Activated CD4-positive, alpha-beta T cell treated with anti-CD3 and anti-CD28 coated beads, Interleukin-2, amount 50 U/mL, for 4 hours (primary cell): ENCODE measurements around the gene ASTN2.
"Not testable (repeated sequence)": the region's sequence is repeated elsewhere in the genome, so short reads cannot be mapped to it uniquely, and the experiment has no call there.

ENCODE experiments used
- DNase-seq, 2 experiments: peaks; one replicate each; pipeline ENCODE4 v3.0.0-alpha.2; 2020

The ASTN2 gene

DNA sequence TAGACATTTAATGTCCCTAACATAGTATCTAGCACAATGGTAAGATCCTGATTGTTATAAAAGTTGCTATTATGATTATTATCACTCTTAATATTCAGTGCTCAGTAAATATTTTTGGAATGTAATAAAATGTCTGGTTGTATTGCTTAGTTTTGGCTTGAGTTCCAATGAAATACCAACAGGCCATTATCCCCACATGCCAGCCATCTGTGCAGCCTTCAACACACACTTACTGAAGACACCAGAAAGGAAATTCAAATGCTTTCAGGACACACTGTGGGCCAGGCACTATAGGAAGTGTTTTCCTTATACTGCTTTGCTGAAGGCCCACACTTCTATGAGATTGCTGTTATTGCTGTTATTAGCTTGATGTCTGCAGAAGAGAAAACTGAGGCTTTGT is 570.2 kb downstream of the ASTN2 start:
- DNase-seq = no peak

DNA sequence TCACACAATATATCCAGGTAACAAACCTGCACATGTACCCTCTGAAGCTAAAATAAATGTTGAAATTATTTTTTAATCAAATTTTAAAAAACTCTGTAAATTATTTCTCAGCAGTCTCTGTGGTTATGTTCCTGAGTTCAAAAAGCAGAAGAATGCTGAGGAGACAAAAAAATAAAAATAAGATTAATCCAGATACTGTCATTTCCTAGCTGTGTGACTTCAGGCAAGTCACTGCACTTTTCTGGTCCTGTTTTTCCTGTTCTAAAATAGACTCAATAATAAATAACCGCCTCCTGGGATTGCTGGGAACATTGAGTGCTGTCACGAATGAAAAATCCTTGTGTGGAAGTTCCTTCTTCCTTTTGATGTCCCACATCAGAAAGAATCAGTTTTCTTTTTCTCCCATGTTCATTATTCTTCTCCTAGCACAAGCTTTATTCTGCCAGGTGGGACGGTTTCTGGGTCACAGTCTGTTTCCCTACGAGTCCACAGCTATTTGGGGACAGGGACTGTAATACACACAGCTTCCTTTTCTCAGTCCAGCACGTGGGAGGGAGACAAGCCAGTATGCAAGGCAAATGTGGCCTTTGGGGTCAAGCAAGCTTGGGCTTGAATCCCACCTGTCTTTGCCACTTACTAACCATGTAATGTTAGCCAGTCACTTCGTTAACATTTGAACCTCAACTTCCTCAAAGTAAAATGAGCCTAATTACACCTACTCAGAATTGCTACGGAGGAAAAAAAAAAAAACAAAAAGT is 570.8 kb downstream of the ASTN2 start:
- DNase-seq = no peak

DNA sequence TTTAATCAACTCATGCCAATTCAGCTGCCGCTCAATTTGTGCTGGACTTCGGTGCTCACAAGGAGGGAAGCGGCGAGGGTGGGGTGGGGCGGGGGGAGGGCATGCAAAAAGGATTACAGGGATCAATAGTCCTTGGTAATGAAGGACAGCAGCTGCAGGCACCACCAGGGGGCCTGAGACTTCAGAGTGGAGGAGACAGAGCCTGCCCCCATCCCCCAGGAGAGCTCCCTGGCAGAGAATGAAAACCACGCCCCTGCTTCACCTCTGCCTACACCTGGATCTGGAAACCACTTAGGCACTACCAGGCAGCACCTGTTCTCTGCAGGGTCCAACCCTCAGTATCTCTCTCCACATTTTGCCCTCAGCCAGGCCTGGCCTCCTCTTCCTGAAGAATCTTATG is 572.2 kb downstream of the ASTN2 start:
- no peak for DNase-seq

DNA sequence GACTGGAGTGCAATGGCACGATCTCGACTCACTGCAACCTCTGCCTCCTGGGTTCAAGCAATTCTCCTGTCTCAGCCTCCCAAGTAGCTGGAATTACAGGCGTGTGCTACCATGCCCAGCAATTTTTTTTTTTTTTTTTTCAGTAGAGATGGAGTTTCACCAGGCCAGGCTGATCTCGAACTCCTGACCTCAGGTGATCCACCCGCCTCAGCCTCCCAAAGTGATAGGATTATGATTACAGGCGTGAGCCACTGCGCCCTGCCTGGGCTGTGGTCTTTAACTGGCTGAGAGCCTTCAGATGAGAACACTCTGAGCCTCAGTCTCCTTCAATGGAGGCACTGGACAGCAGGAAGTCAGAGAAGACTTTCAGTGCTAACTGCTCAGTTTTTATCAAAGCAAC is 576.4 kb downstream of the ASTN2 start:
- DNase-seq = not testable (repeated sequence)

DNA sequence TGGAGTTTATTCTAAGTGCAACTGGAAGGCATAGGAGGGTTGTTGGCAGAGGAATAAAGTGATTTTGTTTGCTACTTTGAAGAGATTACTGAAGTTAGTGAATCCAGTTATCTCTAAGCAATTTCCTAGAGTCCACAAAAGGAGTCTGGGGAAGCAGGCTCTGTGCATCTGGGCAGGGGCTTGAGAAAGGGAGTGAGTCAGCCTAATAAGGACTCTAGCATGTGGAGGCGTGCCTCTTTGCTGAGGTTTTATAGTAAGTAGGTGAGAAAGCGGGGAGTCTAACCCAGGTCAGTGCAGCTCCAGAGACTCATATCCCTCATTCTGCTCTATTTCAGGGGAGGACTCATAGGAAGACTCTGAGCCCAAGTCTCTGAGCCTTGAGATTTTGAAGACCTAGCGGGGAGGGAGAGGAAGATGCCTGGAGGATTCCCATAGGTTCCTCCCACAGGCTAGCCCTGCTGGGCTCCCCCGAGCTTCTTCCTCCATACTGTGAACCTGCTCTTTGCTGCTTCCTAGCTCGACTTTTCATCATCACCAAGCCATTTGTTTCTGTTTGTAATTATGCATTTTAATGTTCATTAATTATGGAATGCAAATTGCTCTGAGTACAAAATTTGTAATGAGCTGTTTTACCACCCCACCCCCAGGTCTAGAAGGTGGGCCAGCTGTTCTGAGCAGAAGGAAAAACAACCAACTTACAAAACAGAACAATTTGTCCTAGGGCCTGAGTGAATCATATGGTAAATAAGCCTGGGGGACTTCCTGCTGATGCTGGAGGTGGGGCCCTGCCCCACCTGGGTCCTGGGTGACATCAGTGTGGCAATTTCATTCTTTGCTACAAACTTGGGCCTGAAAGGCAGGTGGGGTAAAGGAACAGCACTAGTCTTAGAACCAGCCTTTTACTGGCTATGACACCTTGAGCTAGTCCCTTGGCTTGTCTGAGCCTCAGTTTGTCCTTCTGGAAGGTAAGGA is 577.6 kb downstream of the ASTN2 start:
- no peak for DNase-seq

DNA sequence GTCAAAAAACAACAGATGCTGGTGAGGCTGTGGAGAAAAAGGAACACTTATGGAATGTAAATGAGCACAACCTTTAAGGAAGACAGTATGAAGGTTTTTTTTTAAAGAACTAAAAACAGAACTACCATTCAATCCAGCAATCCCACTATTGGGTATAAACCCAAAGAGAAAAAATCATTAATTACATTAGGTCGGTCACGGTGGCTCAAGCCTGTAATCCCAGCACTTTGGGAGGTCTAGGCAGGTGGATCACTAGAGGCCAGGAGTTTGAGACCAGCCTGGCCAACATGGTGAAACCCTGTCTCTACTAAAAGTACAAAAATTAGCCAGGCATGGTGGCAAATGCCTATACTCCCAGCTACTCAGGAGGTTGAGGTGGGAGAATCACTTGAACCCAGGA is 584.5 kb downstream of the ASTN2 start:
- DNase-seq = not testable (repeated sequence)

DNA sequence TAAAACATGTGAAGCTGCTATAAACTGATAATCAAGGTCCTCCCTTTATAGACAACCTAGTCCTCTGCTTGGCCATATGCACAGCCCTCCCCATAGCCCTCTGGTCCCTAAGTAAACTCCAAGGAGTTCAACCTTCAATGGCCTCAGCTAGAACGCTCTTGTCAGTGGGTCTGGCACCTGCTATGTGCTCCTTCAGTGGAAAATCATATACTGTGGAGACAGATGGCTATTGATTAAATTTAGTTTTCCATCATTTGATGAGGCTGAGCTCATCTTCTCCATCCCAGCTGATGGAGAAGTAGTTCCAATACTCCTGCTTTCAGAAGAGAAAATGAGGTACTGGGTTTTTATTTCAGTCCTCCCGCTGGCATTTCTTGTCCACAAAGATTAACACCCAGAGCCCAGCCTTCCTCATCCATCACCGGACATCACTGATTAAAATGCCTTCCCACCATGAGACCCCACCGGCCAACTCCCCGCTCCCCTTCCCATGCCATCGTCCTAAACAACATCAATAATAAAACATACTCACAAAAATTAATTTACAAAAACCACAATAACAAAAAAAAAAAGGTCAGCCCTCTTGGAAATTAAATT is 593.1 kb downstream of the ASTN2 start:
- DNase-seq = no peak

DNA sequence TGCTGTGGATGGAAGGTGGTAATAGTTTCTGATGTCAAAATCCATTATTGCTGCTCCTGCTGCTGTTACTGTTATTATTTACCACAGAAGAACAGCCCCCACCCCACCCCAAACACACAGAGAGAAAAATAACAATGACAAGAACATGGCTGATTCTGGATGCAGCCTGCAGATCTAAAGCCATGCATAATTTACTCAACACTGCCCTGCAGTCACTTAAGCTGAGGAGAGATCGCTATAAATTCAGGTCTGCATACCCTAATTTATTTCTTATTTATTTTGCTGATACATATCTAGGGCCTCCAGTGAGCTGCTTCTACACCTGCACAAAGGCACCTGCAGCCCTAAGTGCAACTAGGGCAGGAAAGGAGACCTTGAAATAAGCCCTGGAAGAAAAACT is 595.7 kb downstream of the ASTN2 start:
- DNase-seq = no peak

DNA sequence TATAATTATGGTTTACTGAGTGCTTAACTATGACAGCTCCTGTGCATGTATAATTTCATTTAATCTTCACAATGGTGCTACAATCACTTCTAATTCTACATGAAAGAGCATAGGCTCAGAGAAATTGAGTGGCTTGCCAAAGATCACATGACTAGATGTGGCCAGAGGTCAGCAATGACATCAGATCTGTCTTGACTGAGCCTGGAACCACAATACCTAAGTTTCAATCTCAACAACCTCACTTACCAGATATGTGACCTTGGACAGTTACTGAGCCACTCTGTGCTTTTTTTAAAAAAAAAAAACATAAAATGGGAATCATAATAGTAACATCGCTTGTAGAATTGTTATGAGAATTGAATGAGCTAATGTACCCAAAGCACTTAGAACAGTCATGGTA is 597.1 kb downstream of the ASTN2 start:
- no peak for DNase-seq

DNA sequence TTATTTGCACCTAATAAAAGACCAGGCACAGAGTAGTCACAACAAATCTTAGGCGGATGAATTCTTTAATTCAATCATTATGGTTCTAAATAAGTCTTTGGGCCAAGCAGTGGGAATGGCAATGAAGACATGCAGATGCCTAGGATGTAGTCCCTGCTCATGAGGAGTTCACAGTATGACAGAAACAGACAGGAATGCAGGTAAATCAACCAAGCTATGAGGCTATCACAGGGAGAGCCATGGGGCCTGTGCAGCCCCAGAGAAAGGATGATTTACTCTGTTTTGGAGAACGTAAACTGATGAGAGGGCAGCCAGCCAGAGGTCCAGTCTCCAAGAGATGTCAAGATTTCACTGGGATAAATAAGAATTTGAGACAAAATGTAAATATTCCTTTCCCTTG is 598.4 kb downstream of the ASTN2 start:
- no peak for DNase-seq

DNA sequence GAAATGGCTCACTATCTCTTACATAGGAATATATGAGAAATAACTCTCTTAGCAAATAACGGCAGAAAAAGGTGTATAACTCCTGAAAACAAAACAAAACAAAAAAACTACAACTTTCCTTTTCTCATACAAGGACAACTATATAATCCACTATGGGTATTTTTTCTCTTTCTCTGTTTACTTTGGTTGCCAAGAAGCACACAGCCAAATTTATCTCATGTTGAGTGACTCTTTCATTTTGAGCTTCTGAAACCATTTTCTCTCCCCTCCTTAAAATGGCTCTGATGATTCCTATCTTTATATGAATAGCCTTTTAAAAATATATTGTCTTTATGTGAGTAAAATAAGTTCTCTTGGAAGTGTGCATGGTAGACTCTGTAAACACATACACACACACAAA is 599.0 kb downstream of the ASTN2 start:
- DNase-seq = no peak

DNA sequence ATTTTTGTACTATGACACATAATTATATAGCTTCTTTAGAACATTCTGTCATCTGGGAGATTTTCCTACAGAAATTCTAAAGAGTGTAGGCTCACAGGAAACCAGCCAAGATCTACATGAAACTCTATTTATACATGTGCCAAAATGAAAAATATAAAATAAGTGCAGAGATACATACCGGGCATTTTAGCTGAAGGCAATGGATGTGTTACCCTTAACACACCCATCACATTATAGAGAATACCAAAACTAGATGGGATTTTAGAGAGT is 601.9 kb downstream of the ASTN2 start:
- no peak for DNase-seq

DNA sequence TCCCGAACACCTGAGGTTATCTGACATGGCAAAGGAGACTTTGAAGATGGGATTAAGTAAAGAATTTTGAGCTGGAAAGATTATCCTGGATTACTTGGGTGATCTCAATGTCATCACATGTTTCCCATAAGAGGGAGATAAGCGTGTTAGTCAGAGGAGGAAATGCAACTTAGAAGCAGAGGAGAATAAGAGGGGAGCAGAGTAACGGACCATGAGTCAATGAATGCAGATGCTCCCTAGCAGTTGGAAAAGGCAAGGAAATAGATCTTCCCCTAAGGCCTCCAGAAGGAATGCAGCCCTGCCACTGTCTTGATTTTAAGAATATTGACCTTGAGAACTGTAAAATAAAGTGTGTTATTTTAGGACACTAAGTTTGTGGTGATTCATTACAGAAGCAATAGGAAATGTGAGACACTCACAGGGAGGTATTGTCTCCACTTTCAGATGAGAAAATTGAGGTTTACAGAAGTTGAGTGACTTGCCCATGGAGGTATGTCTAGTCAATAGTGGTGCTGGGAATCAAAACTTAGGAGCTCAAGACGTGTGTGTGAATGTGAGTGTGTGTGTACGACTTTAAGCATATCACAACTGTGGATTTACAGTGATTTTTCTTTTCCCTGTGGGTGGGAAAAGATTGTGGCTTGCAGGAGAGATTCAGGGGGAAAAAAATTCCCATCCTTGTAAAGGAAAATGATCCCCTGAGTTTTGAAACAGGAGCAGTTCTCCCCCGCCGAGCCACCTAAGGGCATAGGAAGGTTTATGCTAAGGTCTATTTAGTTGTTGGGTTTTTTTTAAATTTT is 602.4 kb downstream of the ASTN2 start:
- DNase-seq = no peak

DNA sequence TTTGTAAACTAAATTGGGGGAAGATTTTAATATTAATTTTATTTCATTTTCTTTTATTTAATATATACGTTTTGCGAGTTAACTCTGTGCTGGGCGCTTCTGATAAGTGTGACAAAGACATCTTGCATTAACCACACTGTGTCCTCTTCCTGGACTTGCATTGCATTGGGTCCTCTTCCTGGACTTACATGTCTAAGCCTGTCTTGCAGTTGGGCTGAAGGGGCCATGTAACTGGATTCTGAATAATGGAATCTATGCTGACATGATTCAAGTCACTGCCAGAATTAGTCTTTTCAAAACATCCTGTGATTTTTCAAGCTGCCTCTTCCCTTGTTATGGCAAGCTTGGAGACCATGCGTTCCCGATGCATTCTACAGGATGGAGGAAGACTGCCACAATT is 605.2 kb downstream of the ASTN2 start:
- DNase-seq = no peak

DNA sequence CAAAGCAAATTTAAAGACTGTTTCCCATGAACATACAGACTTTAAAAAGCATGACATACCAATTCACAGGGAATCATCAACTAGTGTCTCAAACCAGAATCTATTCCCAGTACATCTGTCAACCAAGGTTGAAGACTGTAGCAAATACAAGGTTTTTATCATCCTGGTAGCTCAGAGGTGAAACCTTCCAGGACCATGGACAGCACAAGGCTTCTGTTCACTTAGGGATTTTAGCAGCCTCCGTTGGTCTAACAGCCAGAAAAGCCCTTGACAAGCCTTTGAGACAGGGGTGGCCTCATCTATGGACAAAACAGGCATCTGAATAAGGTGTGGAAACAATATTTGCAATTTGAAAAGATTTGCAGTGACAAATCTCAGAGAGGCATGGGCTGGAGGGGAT is 608.8 kb downstream of the ASTN2 start:
- DNase-seq = no peak

DNA sequence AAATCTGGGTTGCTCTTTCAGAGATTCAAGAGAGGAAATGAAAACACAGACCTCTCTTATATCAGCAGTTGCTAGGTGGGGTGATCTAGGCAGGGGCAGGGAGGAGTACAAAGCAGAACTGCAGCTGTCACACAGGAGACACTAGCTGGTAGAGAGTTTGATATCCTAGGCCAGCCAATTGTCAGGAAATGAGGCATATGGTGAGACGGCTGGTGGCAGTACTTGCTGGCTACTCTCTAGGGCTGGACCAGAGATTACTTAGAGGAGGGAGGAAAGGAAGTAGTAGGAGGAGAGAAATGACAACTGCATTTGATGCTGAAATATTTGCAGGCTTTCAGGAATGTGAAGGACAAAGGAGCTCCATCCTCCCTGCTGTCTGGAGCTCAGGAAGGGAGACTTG is 614.0 kb downstream of the ASTN2 start:
- no peak for DNase-seq

DNA sequence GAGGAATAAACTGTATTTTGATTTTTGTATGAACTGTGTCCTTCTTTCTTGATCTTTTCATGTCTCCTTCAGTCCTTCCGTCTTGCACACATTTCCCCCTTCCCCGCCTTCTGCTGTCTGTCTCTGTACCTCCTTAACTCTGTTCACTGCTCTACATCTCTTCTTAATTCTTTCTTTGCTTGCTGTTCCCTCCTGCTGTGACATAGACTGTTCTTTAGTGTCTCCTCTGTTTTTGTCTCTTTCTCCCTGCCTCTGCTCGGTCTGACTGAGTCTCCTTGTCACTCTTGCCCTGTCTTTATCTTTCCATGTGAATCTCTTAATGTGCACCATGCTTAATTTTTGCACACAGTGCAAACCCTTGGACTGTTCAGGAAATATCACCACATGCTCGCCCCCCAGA is 614.8 kb downstream of the ASTN2 start:
- no peak for DNase-seq

DNA sequence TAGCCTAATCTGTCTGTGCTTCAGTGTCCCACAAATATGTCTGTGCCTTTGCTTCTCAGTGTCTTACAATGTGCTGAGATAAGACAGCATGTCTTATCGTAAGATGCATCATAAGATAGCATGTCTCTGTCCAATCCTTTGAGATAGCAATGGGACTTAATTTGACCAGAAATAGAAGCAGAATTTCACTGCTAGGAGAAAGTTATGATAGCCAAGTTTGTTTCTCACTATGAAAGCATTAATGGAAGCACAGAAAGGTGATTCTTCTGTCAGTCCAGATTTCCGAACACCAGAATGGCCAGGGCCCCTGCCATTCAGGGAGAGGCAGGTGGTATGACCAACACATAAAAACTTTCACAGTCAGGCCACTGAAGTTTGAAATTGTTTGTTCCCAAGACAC is 616.3 kb downstream of the ASTN2 start:
- no peak for DNase-seq

DNA sequence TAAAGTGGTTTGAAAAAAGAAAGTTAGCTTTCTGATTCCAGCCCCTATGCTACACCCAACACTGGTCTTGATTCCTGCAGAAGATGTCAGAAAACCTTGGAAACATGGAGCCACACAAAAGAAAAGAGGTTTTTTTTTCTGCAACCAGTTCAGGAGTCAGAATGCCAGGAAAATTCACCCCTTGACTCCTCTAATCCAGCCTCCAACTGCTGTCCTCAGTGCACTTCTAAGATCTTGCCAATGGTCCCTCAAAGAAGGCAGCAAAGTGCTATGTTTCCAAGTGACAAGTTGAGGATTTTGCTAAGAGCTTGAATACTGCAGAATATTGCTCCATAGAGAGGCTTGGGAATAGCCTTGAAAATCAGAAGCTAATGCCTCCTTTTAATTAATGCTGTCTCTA is 617.6 kb downstream of the ASTN2 start:
- DNase-seq = no peak

DNA sequence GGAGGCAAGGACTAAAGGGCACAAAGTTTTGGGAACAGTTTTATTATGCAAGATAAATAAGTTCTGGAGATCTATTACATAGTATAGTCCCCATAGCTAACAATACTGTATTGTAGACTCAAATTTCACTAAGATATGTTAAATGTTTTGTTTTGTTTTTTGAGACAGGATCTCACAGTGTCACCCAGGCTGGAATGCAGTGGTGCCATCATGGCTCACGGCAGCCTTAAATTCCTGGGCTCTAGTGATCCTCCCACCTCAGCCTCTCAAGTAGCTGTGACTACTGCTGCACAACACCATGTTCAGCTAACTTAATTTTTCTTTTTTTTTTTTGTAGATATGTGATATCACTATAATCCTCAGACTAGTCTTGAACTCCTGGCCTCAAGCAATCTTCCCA is 618.2 kb downstream of the ASTN2 start:
- no peak for DNase-seq

DNA sequence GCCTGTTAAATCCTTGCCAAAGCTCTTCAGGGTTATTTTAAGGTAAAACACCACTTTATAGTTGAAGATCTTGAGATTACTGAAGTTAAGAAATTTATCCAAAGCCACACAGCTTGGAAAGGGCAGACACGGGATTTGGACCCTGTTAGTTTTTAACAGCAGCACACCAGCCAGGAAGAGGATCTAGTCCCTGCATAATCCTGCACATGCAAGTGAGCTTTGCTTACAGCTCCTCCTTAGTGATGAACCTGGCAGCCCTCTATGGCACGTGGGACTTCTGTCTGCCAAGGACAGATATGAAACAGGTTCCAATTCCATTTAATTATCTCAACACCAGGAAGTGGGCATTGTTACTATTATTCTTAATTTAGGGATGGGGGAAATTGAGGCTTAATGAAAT is 619.0 kb downstream of the ASTN2 start:
- no peak for DNase-seq

DNA sequence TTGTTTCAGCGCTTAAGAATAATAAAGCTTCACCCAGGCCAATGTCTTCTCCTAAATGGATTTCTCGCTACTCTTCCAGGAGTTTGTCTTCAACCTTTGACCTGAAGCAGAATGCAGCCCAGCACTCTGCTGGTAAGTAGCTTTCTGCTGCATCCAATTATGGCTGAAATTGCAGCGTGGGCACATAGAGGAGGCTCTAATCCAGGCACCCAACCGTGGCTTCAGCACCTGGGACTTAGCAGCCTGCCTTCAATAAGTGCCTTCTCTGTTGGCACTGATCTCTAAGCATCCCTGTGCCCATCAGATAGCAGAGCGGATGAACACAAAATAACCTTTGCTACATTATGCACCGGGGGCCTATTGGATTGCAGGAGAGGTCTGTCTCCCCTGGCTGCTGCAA is 622.6 kb downstream of the ASTN2 start:
- no peak for DNase-seq

DNA sequence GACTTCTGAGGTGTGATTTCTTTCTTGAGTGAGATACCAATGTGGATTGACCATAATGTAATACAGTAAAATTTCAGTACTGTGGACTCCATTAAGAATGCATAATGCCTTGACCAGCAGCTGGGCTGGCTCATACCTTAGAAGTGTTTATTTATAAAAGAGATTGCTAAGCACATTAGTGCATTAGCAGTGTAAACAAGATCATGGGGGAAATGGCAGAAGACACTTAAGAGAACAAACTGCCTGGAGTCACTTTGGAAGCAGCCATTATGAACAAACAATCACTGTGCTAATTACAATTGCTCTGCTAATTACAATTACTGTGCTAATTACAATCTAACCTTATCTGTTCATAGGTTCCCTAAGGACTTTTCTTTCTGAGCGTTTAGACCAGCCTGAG is 623.5 kb downstream of the ASTN2 start:
- no peak for DNase-seq
